ENCODE measurements around the gene WDFY1.

WDFY1 gene

GRCh38 chr2:223860809-223861738 lies 84.1 kb downstream of the WDFY1 start:
- Mint-ChIP-seq H3K27ac (no peak overlapping the region), H3K9me3 (no peaks in the 10 kb centered on the region), H3K4me1 (no peaks in the 10 kb centered on the region), H3K27me3 (ENCODE audit: low read depth, poor library complexity) (peaks cover 7% of the 10 kb centered on the region), H3K36me3 (ENCODE audit: low read depth) (no peaks in the 10 kb centered on the region), H3K4me3 (no peak overlapping the region)
- TF ChIP-seq CTCF (IDR thresholded peaks at IDR 0.05): no peak
- DNase-seq: no peak

- DNase-seq: no peak
- H3K4me3 Mint-ChIP-seq: no peak overlapping the region
- H3K9me3 Mint-ChIP-seq: no peaks in the 10 kb centered on the region
- H3K36me3 Mint-ChIP-seq (ENCODE audit: low read depth): no peaks in the 10 kb centered on the region
- peaks cover 3% of the 10 kb centered on the region for H3K27me3 Mint-ChIP-seq (ENCODE audit: low read depth, poor library complexity)
- no peak for TF ChIP-seq CTCF (IDR thresholded peaks at IDR 0.05)
- H3K27ac Mint-ChIP-seq: no peak overlapping the region
- no peaks in the 10 kb centered on the region for H3K4me1 Mint-ChIP-seq
Observed at GRCh38 chr2:223859070-223859469, 86.1 kb downstream of the WDFY1 start.

- Mint-ChIP-seq H3K4me3 (no peak overlapping the region), H3K9me3 (no peaks in the 10 kb centered on the region), H3K36me3 (ENCODE audit: low read depth) (no peaks in the 10 kb centered on the region), H3K27ac (no peak overlapping the region), H3K4me1 (no peaks in the 10 kb centered on the region), H3K27me3 (ENCODE audit: low read depth, poor library complexity) (peaks cover 8% of the 10 kb centered on the region)
- TF ChIP-seq CTCF (IDR thresholded peaks at IDR 0.05): no peak
- no peak for DNase-seq
Observed at GRCh38 chr2:223856584-223856983, 88.6 kb downstream of the WDFY1 start.

GRCh38 chr2:223856021-223856420 lies 89.1 kb downstream of the WDFY1 start:
- peaks cover 4% of the 10 kb centered on the region for H3K9me3 Mint-ChIP-seq
- no peak overlapping the region for H3K27ac Mint-ChIP-seq
- H3K27me3 Mint-ChIP-seq (ENCODE audit: low read depth, poor library complexity): peaks cover 8% of the 10 kb centered on the region
- H3K4me1 Mint-ChIP-seq: no peaks in the 10 kb centered on the region
- no peak overlapping the region for H3K4me3 Mint-ChIP-seq
- peaks cover 5% of the 10 kb centered on the region for H3K36me3 Mint-ChIP-seq (ENCODE audit: low read depth)
- no peak for DNase-seq
- no peak for TF ChIP-seq CTCF (IDR thresholded peaks at IDR 0.05)

GRCh38 chr2:223855426-223855825 lies 89.7 kb downstream of the WDFY1 start:
- H3K27me3 Mint-ChIP-seq (ENCODE audit: low read depth, poor library complexity): peaks cover 8% of the 10 kb centered on the region
- no peak overlapping the region for H3K4me3 Mint-ChIP-seq
- DNase-seq: no peak
- H3K36me3 Mint-ChIP-seq (ENCODE audit: low read depth): peaks cover 11% of the 10 kb centered on the region
- H3K4me1 Mint-ChIP-seq: no peaks in the 10 kb centered on the region
- peaks cover 10% of the 10 kb centered on the region for H3K9me3 Mint-ChIP-seq
- H3K27ac Mint-ChIP-seq: no peak overlapping the region
- no peak for TF ChIP-seq CTCF (IDR thresholded peaks at IDR 0.05)

- no peak for DNase-seq
- peaks cover 17% of the 10 kb centered on the region for H3K9me3 Mint-ChIP-seq
- peaks cover 15% of the 10 kb centered on the region for H3K36me3 Mint-ChIP-seq (ENCODE audit: low read depth)
- no peak overlapping the region for H3K4me3 Mint-ChIP-seq
- H3K27me3 Mint-ChIP-seq (ENCODE audit: low read depth, poor library complexity): peaks cover 8% of the 10 kb centered on the region
- no peaks in the 10 kb centered on the region for H3K4me1 Mint-ChIP-seq
- H3K27ac Mint-ChIP-seq: no peak overlapping the region
- TF ChIP-seq CTCF (IDR thresholded peaks at IDR 0.05): no peak
Observed at GRCh38 chr2:223854741-223855140, 90.4 kb downstream of the WDFY1 start.

Data from nephron progenitor cell (in vitro differentiated cells).